H1 (cell line): ENCODE data around the gene BCAR3. TPM values are rescaled to one million over a fixed set of nuclear protein-coding genes. Genes with fewer than 3 reads are reported as not detected.

ENCODE experiments used
- CTCF ChIA-PET: fragments of 300-600 bp; sonication (Branson Sonifier 250); formaldehyde crosslinking; loops from one replicate; lab custom pipeline; 2021; ENCODE audit not compliant: partially characterized antibody; lab: Charles Lee
- POLR2A ChIA-PET: fragments of 300-600 bp; sonication (Branson Sonifier 250); formaldehyde crosslinking; loops from one replicate; lab custom pipeline; 2021; ENCODE audit warnings: inconsistent platforms; ENCODE audit not compliant: partially characterized antibody; lab: Charles Lee
- DNase-seq, 2 experiments: peaks; one replicate each; pipeline versions ENCODE4 v3.0.0 to v3.0.0-alpha.2; 2010 to 2022; ENCODE audit warnings: low spot score in 2 of 2, low read depth in 1 of 2, mixed read lengths in 1 of 2
- FAIRE-seq: peaks from 2 replicates; lab custom pipeline; 2011; peaks lifted over from hg19 to GRCh38; lab: Jason Lieb, UNC
- H2AFZ ChIP-seq: 2 replicates; pipeline ENCODE4 v1.8.1; 2012; ENCODE audit warnings: low read length, inconsistent platforms
- H2AK5ac ChIP-seq: 2 replicates; pipeline ENCODE4 v1.6.1; 2013; ENCODE audit warnings: low read depth, low read length
- H2BK120ac ChIP-seq: replicated peaks from 2 replicates; pipeline ENCODE3; 2013; ENCODE audit warnings: low read depth, low read length, inconsistent platforms
- H2BK12ac ChIP-seq: 2 replicates; pipeline ENCODE4 v1.6.1; 2013; ENCODE audit warnings: low read depth, low read length
- H2BK15ac ChIP-seq: 2 replicates; pipeline ENCODE4 v1.6.1; 2013; ENCODE audit warnings: low read length
- H2BK20ac ChIP-seq: 2 replicates; pipeline ENCODE4 v1.6.1; 2013; ENCODE audit warnings: low read length
- H2BK5ac ChIP-seq: 2 replicates; pipeline ENCODE4 v1.6.1; 2013; ENCODE audit warnings: low read depth, low read length
- H3K14ac ChIP-seq: 2 replicates; pipeline ENCODE4 v1.6.1; 2013; ENCODE audit warnings: inconsistent platforms; ENCODE audit not compliant: insufficient read length
- H3K18ac ChIP-seq: 2 replicates; pipeline ENCODE4 v1.6.1; 2013; ENCODE audit warnings: low read length; ENCODE audit errors: extremely low read depth
- H3K23ac ChIP-seq: 2 replicates; pipeline ENCODE4 v1.6.1; 2013; ENCODE audit warnings: inconsistent platforms; ENCODE audit not compliant: insufficient read length
- H3K23me2 ChIP-seq: 2 replicates; pipeline ENCODE4 v1.6.1; 2013; ENCODE audit warnings: low read depth, low read length
- H3K27ac ChIP-seq: 2 replicates; pipeline ENCODE4 v1.6.1; 2011; ENCODE audit warnings: low read depth, low read length, inconsistent platforms
- H3K27me3 ChIP-seq, 4 experiments: replicated peaks in 1 of 4; 1 replicate in 1 of 4; 2 replicates in 3 of 4; pipeline versions ENCODE4 v1.6.1 to v1.8.1; 2011 to 2013; ENCODE audit warnings: low read length in 3 of 4, mild to moderate bottlenecking in 3 of 4, inconsistent platforms in 2 of 4, mixed read lengths in 2 of 4, moderate library complexity in 1 of 4; ENCODE audit not compliant: control insufficient read depth in 3 of 4, insufficient read depth in 3 of 4; ENCODE audit errors: extremely low read depth in 1 of 4
- H3K36me3 ChIP-seq, 4 experiments: 2 replicates each; pipeline versions ENCODE4 v1.6.1 to v1.8.1; 2011 to 2013; ENCODE audit warnings: mild to moderate bottlenecking in 4 of 4, low read length in 3 of 4, moderate library complexity in 2 of 4, control low read depth in 1 of 4, inconsistent platforms in 1 of 4; ENCODE audit not compliant: insufficient read depth in 4 of 4, control insufficient read depth in 2 of 4
- H3K4ac ChIP-seq: replicated peaks from 2 replicates; pipeline ENCODE3; 2013; ENCODE audit warnings: low read length, low read depth, mixed read lengths, inconsistent platforms; ENCODE audit not compliant: insufficient read length
- H3K4me1 ChIP-seq, 4 experiments: replicated peaks in 1 of 4; 1 replicate in 1 of 4; 2 replicates in 3 of 4; pipeline versions ENCODE4 v1.6.1 to v1.8.1; 2011 to 2013; ENCODE audit warnings: low read length in 3 of 4, inconsistent platforms in 2 of 4, mixed read lengths in 1 of 4; ENCODE audit not compliant: insufficient read depth in 4 of 4, control insufficient read depth in 3 of 4
- H3K4me2 ChIP-seq, 2 experiments: 2 replicates each; pipeline versions ENCODE4 v1.6.1 to v1.8.1; 2011 to 2013; ENCODE audit warnings: low read depth in 2 of 2, low read length in 2 of 2, control low read depth in 1 of 2, inconsistent platforms in 1 of 2, mild to moderate bottlenecking in 1 of 2; ENCODE audit not compliant: insufficient read depth in 1 of 2
- H3K4me3 ChIP-seq, 4 experiments: fragments of 200-600, 300-600 bp in 1 of 4; sonication (generic), shearing (Covaris generic), sonication (Bioruptor Twin) in 1 of 4; 2 replicates each; pipeline versions ENCODE4 v1.5.1 to v1.8.1; 2011 to 2016; ENCODE audit warnings: low read length in 4 of 4, low read depth in 3 of 4, control low read depth in 2 of 4, inconsistent platforms in 2 of 4, mild to moderate bottlenecking in 2 of 4, mixed read lengths in 1 of 4, moderate library complexity in 1 of 4; ENCODE audit not compliant: insufficient read depth in 2 of 4; ENCODE audit errors: extremely low read depth in 1 of 4
- H3K56ac ChIP-seq: replicated peaks from 2 replicates; pipeline ENCODE3; 2013; ENCODE audit warnings: low read depth, mild to moderate bottlenecking, mixed read lengths, low read length, inconsistent platforms; ENCODE audit not compliant: insufficient read length
- H3K79me1 ChIP-seq: 2 replicates; pipeline ENCODE4 v1.6.1; 2013; ENCODE audit warnings: low read depth, low read length, control low read depth
- H3K79me2 ChIP-seq, 2 experiments: 2 replicates each; pipeline versions ENCODE4 v1.6.1 to v1.8.1; 2012 to 2013; ENCODE audit warnings: low read length in 2 of 2, mild to moderate bottlenecking in 2 of 2, inconsistent platforms in 1 of 2; ENCODE audit not compliant: insufficient read depth in 2 of 2, control insufficient read depth in 1 of 2
- H3K9ac ChIP-seq, 4 experiments: replicated peaks in 1 of 4; 1 replicate in 1 of 4; 2 replicates in 3 of 4; pipeline versions ENCODE4 v1.6.1 to v1.8.1; 2011 to 2013; ENCODE audit warnings: low read depth in 3 of 4, low read length in 3 of 4, control low read depth in 2 of 4, mild to moderate bottlenecking in 2 of 4, moderate library complexity in 2 of 4, inconsistent platforms in 1 of 4; ENCODE audit errors: extremely low read depth in 1 of 4
- H3K9me3 ChIP-seq, 2 experiments: 2 replicates each; pipeline versions ENCODE4 v1.6.1 to v1.8.1; 2012 to 2013; ENCODE audit warnings: mild to moderate bottlenecking in 2 of 2, moderate library complexity in 2 of 2, control low read depth in 1 of 2, inconsistent platforms in 1 of 2, low read depth in 1 of 2, low read length in 1 of 2, mixed read lengths in 1 of 2; ENCODE audit not compliant: insufficient read depth in 2 of 2
- H4K20me1 ChIP-seq, 2 experiments: replicated peaks in 1 of 2; 2 replicates each; pipeline versions ENCODE3 to v1.8.1; 2011 to 2013; ENCODE audit warnings: inconsistent platforms in 2 of 2, low read length in 2 of 2, mild to moderate bottlenecking in 1 of 2; ENCODE audit not compliant: insufficient read depth in 2 of 2, control insufficient read depth in 1 of 2
- H4K5ac ChIP-seq: 2 replicates; pipeline ENCODE4 v1.6.1; 2013; ENCODE audit warnings: low read length, low read depth, mixed read lengths, inconsistent platforms; ENCODE audit not compliant: insufficient read length
- H4K8ac ChIP-seq: 2 replicates; pipeline ENCODE4 v1.8.0; 2013; ENCODE audit warnings: mild to moderate bottlenecking, moderate library complexity, low read length, inconsistent platforms; ENCODE audit not compliant: insufficient read depth; ENCODE audit errors: extremely low read depth
- H4K91ac ChIP-seq: replicated peaks from 2 replicates; pipeline ENCODE3; 2013; ENCODE audit warnings: low read length, mixed read lengths, inconsistent platforms; ENCODE audit not compliant: insufficient read length
- CBX8 ChIP-seq: fragments of 300-800, 300-1000 bp; sonication (generic); IDR thresholded peaks from 2 replicates; pipeline ENCODE4 v1.7.1; 2016; ENCODE audit warnings: low read depth, low read length, borderline replicate concordance
- CHD2 ChIP-seq: IDR thresholded peaks from 2 replicates; pipeline ENCODE4 v1.6.1; 2012; ENCODE audit warnings: low read length, improper control_type of control experiment
- CREB1 ChIP-seq: IDR thresholded peaks from 2 replicates; pipeline ENCODE4 v1.6.1; 2012; ENCODE audit warnings: inconsistent platforms
- EGR1 ChIP-seq: IDR thresholded peaks from 2 replicates; pipeline ENCODE4 v1.6.1; 2011; ENCODE audit warnings: low read depth, low read length, borderline replicate concordance
- GTF2F1 ChIP-seq: IDR thresholded peaks from 2 replicates; pipeline ENCODE4 v1.6.1; 2012; ENCODE audit warnings: low read depth, low read length, improper control_type of control experiment, borderline replicate concordance
- HDAC2 ChIP-seq, 2 experiments: fragments of 300-600 bp in 1 of 2; sonication (generic) in 1 of 2; IDR thresholded peaks; 2 replicates each; pipeline ENCODE4 v1.6.1; 2011 to 2012; ENCODE audit warnings: low read depth in 2 of 2, low read length in 2 of 2, mild to moderate bottlenecking in 2 of 2, moderate library complexity in 2 of 2, borderline replicate concordance in 1 of 2, inconsistent platforms in 1 of 2
- KDM1A ChIP-seq: fragments of 200-600, 300-600 bp; sonication (generic); IDR thresholded peaks from 2 replicates; pipeline ENCODE4 v1.7.1; 2016; ENCODE audit warnings: mild to moderate bottlenecking, low read length, borderline replicate concordance
- SIX5 ChIP-seq: IDR thresholded peaks from 2 replicates; pipeline ENCODE4 v1.6.1; 2011; ENCODE audit warnings: mild to moderate bottlenecking, low read depth, low read length
- SRF ChIP-seq: IDR thresholded peaks from 2 replicates; pipeline ENCODE4 v1.6.1; 2011; ENCODE audit warnings: mild to moderate bottlenecking, low read depth, low read length, moderate library complexity
- TAF1 ChIP-seq: IDR thresholded peaks from 2 replicates; pipeline ENCODE4 v1.6.1; 2011; ENCODE audit warnings: mild to moderate bottlenecking, low read depth, low read length
- WGBS, 2 experiments: shearing (Covaris generic) in 1 of 2; methylation state at CpG; one replicate each; pipeline versions ENCODE4 v1.1.6 to v1.1.7; 2013 to 2015; ENCODE audit warnings: low lambda C conversion rate in 2 of 2, mixed read lengths in 2 of 2, inconsistent platforms in 1 of 2, low coverage in 1 of 2, missing lambda C conversion rate in 1 of 2; ENCODE audit not compliant: insufficient replicate concordance in 2 of 2, insufficient coverage in 1 of 2, insufficient read length in 1 of 2; ENCODE audit errors: extremely low coverage in 1 of 2, missing lambda C conversion rate in 1 of 2; 5-methylcytosine and 5-hydroxymethylcytosine counted together
- polyA plus RNA-seq, 7 experiments: library from polyadenylated mRNA; depleted of rRNA in 3 of 7; stranded (reverse) in 5 of 7; unstranded in 2 of 7; fragments of >200 nt in 5 of 7; fragments of 200-250 nt in 2 of 7; gene quantifications; 1 replicate in 5 of 7; 2 replicates in 1 of 7; 4 replicates in 1 of 7; pipeline versions ENCODE4 v1.2.1 to v1.2.3, GENCODE V29; 2011 to 2013; ENCODE audit warnings: missing spikeins in 2 of 7, mixed read lengths in 2 of 7
- total RNA-seq: library from RNA; stranded (reverse); fragmentation: NEBNext Ultra II Directional; extraction: Animal tissue kit (Norgen Biotek cat#: 25700); gene quantifications from 2 replicates; pipeline ENCODE4 v1.2.1, GENCODE V29; 2021
- TF ChIP-seq, protein P1 (sequence below): IDR thresholded peaks from 2 replicates; pipeline ENCODE4 v1.6.1; 2011; ENCODE audit warnings: low read length, improper control_type of control experiment

Gene BCAR3
- total and polyA plus RNA-seq, 2 of the 8 experiments (the other 6 are each of a cell fraction or from before 2014, with no cell fraction given) = 5.6 to 9.2 TPM

GRCh38 chr1:93616996-93617669 lies 64.5 kb downstream of the BCAR3 start:
- H2BK5ac ChIP-seq = peak overlapping the region; percentile 3; the same call in 1 of the 2 replicates
- H3K14ac ChIP-seq = no peak overlapping the region
- peak overlapping the region; percentile 45 for H2BK12ac ChIP-seq
- H3K4me3 ChIP-seq = no peak overlapping the region
- POLR2A ChIA-PET = interaction anchor here (0.5 to 2.9 kb wide), 7 partner anchors 9 to 201 kb away, joined by 3 to 12 read pairs (median 3); partner anchors contain the start of gene FNBP1L
- FAIRE-seq (no peak), DNase-seq (no peak)
- peak overlapping the region; percentile 37; the same call in 1 of the 2 replicates for H4K8ac ChIP-seq
- H2BK20ac ChIP-seq = 0 out of 2 replicates have a peak overlapping the region, but pooled peaks have one; percentile 11
- peak overlapping the region in 1 of 2 experiments; percentile 22; a peak in 1 of 4 replicates for H3K4me2 ChIP-seq
- no peak overlapping the region for H3K56ac ChIP-seq
- H4K91ac ChIP-seq = no peak overlapping the region
- peak overlapping the region; percentile 54; the same call in 1 of the 2 replicates for H2AK5ac ChIP-seq
- CTCF ChIA-PET = interaction anchor here (0.7 to 23.0 kb wide), 8 partner anchors 14 to 312 kb away, joined by 3 to 324 read pairs (median 5); no protein-coding TSS in a partner anchor
- H3K36me3 ChIP-seq = no peaks in the 10 kb centered on the region
- H3K4me1 ChIP-seq = peaks cover 19 to 36% (median 25%) of the 10 kb centered on the region in 4 experiments
- H3K27ac ChIP-seq = peak overlapping the region; percentile 8; the same call in 1 of the 2 replicates
- H4K5ac ChIP-seq = no peak overlapping the region
- H2BK120ac ChIP-seq = no peak overlapping the region
- H3K27me3 ChIP-seq = no peaks in the 10 kb centered on the region
- WGBS, 2 experiments = 79% methylated on average over 6 of the region's 6 CpGs; no CpG with 5 or more reads in 1 of the 2 experiments
- no peak overlapping the region for H3K23ac ChIP-seq
- H2BK15ac ChIP-seq = peak overlapping the region; percentile 33
- peaks cover 9% of the 10 kb centered on the region; the same call in 1 of the 2 replicates for H3K79me1 ChIP-seq
- no peak overlapping the region for H3K4ac ChIP-seq
- no peaks in the 10 kb centered on the region for H4K20me1 ChIP-seq
- H3K9me3 ChIP-seq = no peaks in the 10 kb centered on the region
- no peak overlapping the region for H2AFZ ChIP-seq
- H3K18ac ChIP-seq = peak overlapping the region; percentile 74
- no peaks in the 10 kb centered on the region for H3K23me2 ChIP-seq
- H3K9ac ChIP-seq = no peak overlapping the region
- no peaks in the 10 kb centered on the region; a peak in 1 of 4 replicates for H3K79me2 ChIP-seq
- TF ChIP-seq EGR1 = no peak
- no peak for TF ChIP-seq TAF1
- no peak for TF ChIP-seq CHD2
- TF ChIP-seq HDAC2 (IDR thresholded peaks at IDR 0.05; ENCODE audit: borderline replicate concordance in 1 of 2, low read depth in 2 of 2, low read length in 2 of 2) = no peak
- TF ChIP-seq GTF2F1 = no peak
- TF ChIP-seq, protein P1, sequence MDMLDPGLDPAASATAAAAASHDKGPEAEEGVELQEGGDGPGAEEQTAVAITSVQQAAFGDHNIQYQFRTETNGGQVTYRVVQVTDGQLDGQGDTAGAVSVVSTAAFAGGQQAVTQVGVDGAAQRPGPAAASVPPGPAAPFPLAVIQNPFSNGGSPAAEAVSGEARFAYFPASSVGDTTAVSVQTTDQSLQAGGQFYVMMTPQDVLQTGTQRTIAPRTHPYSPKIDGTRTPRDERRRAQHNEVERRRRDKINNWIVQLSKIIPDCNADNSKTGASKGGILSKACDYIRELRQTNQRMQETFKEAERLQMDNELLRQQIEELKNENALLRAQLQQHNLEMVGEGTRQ = no peak
- no peak for TF ChIP-seq KDM1A
- TF ChIP-seq SIX5 = no peak
- TF ChIP-seq CREB1 = no peak
- no peak for TF ChIP-seq SRF
- no peak for TF ChIP-seq CBX8
